IMR-90 (cell line): Measurements from ENCODE around the gene MAGI2. TPM values are rescaled to one million over a fixed set of nuclear protein-coding genes. Genes with fewer than 3 reads are reported as not detected.

Experiments used
- ATAC-seq: fragments of 200-7000 bp; cut with Tn5 transposase; 2 replicates; pipeline ENCODE4 v1.9.1; 2020; ENCODE audit warnings: low read depth, mild to moderate bottlenecking, moderate library complexity
- BruUV-seq: library from RNA; stranded (reverse); fragments of 400-500 nt; replicated peaks from 2 replicates; lab custom pipeline; 2021; lab: Mats Ljungman, UMichigan
- CTCF ChIA-PET: fragments of 300-600 bp; formaldehyde crosslinking; extraction: SDS; loops from one replicate; lab custom pipeline; 2021; ENCODE audit warnings: antibody characterized with exemption; lab: Yijun Ruan, JAX
- POLR2A ChIA-PET: fragments of 300-600 bp; sonication (Branson Sonifier 250); formaldehyde crosslinking; loops from one replicate; lab custom pipeline; 2022; ENCODE audit warnings: antibody characterized with exemption; ENCODE audit not compliant: unreplicated experiment; lab: Charles Lee
- DNase-seq: peaks from one replicate; pipeline ENCODE4 v3.0.0; 2013
- H2AFZ ChIP-seq: replicated peaks from 2 replicates; pipeline ENCODE3; 2013; ENCODE audit warnings: low read length, mild to moderate bottlenecking; ENCODE audit not compliant: poor library complexity
- H2AK5ac ChIP-seq: 2 replicates; pipeline ENCODE4 v1.6.1; 2013; ENCODE audit warnings: low read depth, low read length, inconsistent platforms
- H2AK9ac ChIP-seq: replicated peaks from 2 replicates; pipeline ENCODE3; 2013; ENCODE audit warnings: mild to moderate bottlenecking, low read depth, low read length, moderate library complexity; ENCODE audit not compliant: poor library complexity
- H2BK120ac ChIP-seq: 2 replicates; pipeline ENCODE4 v1.6.1; 2013; ENCODE audit warnings: low read depth, low read length, inconsistent platforms
- H2BK15ac ChIP-seq: 3 replicates; pipeline ENCODE4 v1.6.1; 2013; ENCODE audit warnings: low read depth, low read length, inconsistent platforms
- H2BK20ac ChIP-seq: 2 replicates; pipeline ENCODE4 v1.6.1; 2013; ENCODE audit warnings: low read depth, mild to moderate bottlenecking, inconsistent platforms, low read length, moderate library complexity
- H2BK5ac ChIP-seq: 2 replicates; pipeline ENCODE4 v1.6.1; 2013; ENCODE audit warnings: mild to moderate bottlenecking, low read depth, low read length, inconsistent platforms; ENCODE audit not compliant: poor library complexity, severe bottlenecking
- H3K14ac ChIP-seq: replicated peaks from 2 replicates; pipeline ENCODE4 v1.6.1; 2013; ENCODE audit warnings: low read depth, low read length, inconsistent platforms
- H3K18ac ChIP-seq: 2 replicates; pipeline ENCODE4 v1.6.1; 2013; ENCODE audit warnings: low read depth, low read length, control low read depth
- H3K23ac ChIP-seq: 2 replicates; pipeline ENCODE4 v1.6.1; 2013; ENCODE audit warnings: low read depth, low read length, inconsistent platforms
- H3K27ac ChIP-seq: 2 replicates; pipeline ENCODE4 v1.5.1; 2013; ENCODE audit warnings: mild to moderate bottlenecking, control low read depth, low read length; ENCODE audit not compliant: insufficient read depth
- H3K27me3 ChIP-seq: 2 replicates; pipeline ENCODE4 v1.6.1; 2013; ENCODE audit warnings: low read length; ENCODE audit not compliant: control insufficient read depth, insufficient read depth
- H3K36me3 ChIP-seq: 2 replicates; pipeline ENCODE4 v1.6.1; 2013; ENCODE audit warnings: low read length, mixed read lengths; ENCODE audit not compliant: control insufficient read depth, insufficient read depth
- H3K4ac ChIP-seq: 2 replicates; pipeline ENCODE4 v1.6.1; 2013; ENCODE audit warnings: low read depth, low read length, inconsistent platforms
- H3K4me1 ChIP-seq: 2 replicates; pipeline ENCODE4 v1.6.1; 2013; ENCODE audit warnings: low read length, mixed read lengths; ENCODE audit not compliant: control insufficient read depth, insufficient read depth
- H3K4me2 ChIP-seq: 2 replicates; pipeline ENCODE4 v1.6.1; 2013; ENCODE audit warnings: low read depth, mild to moderate bottlenecking, control low read depth, low read length, moderate library complexity
- H3K4me3 ChIP-seq: 2 replicates; pipeline ENCODE4 v1.5.1; 2013; ENCODE audit warnings: low read depth, mild to moderate bottlenecking, control low read depth, low read length, moderate library complexity; ENCODE audit not compliant: insufficient read depth
- H3K56ac ChIP-seq: 2 replicates; pipeline ENCODE4 v1.6.1; 2013; ENCODE audit warnings: low read length, inconsistent platforms; ENCODE audit not compliant: insufficient read depth; ENCODE audit errors: extremely low read depth
- H3K79me1 ChIP-seq, 2 experiments: 2 replicates each; pipeline ENCODE4 v1.6.1; 2013; ENCODE audit warnings: low read length in 2 of 2, inconsistent platforms in 1 of 2, low read depth in 1 of 2
- H3K9ac ChIP-seq: 2 replicates; pipeline ENCODE4 v1.6.1; 2013; ENCODE audit warnings: low read depth, low read length, control low read depth
- H3K9me1 ChIP-seq: 2 replicates; pipeline ENCODE4 v1.6.1; 2013; ENCODE audit warnings: low read length, inconsistent platforms; ENCODE audit not compliant: insufficient read depth
- H3K9me3 ChIP-seq: 2 replicates; pipeline ENCODE4 v1.6.1; 2013; ENCODE audit warnings: low read length; ENCODE audit not compliant: control insufficient read depth, insufficient read depth
- H4K20me1 ChIP-seq: 2 replicates; pipeline ENCODE4 v1.6.1; 2013; ENCODE audit warnings: low read length, inconsistent platforms; ENCODE audit not compliant: insufficient read depth
- H4K5ac ChIP-seq: 2 replicates; pipeline ENCODE4 v1.6.1; 2013; ENCODE audit warnings: mild to moderate bottlenecking, low read depth, low read length, control low read depth
- H4K8ac ChIP-seq, 2 experiments: 2 replicates each; pipeline ENCODE4 v1.6.1; 2013; ENCODE audit warnings: low read depth in 2 of 2, low read length in 2 of 2, control low read depth in 1 of 2, inconsistent platforms in 1 of 2
- H4K91ac ChIP-seq: 2 replicates; pipeline ENCODE4 v1.6.1; 2013; ENCODE audit warnings: low read depth, low read length, inconsistent platforms; ENCODE audit not compliant: insufficient read depth
- CEBPB ChIP-seq: IDR thresholded peaks from 2 replicates; pipeline ENCODE4 v1.6.1; 2012; ENCODE audit warnings: low read depth, low read length, improper control_type of control experiment
- CHD1 ChIP-seq: IDR thresholded peaks from 2 replicates; pipeline ENCODE4 v1.6.1; 2012; ENCODE audit warnings: low read depth, low read length, improper control_type of control experiment
- ELK1 ChIP-seq: fragments of 150-350 bp; IDR thresholded peaks from 2 replicates; pipeline ENCODE4 v1.6.1; 2016; ENCODE audit warnings: low read depth, mild to moderate bottlenecking, low read length, moderate library complexity, borderline replicate concordance
- FOS ChIP-seq: fragments of 150-350 bp; IDR thresholded peaks from 2 replicates; pipeline ENCODE4 v1.6.1; 2016; ENCODE audit warnings: low read depth, low read length
- MAFK ChIP-seq: IDR thresholded peaks from 2 replicates; pipeline ENCODE4 v1.6.1; 2012; ENCODE audit warnings: low read depth, low read length, improper control_type of control experiment
- MAZ ChIP-seq: IDR thresholded peaks from 2 replicates; pipeline ENCODE4 v1.6.1; 2012; ENCODE audit warnings: low read depth, mild to moderate bottlenecking, low read length, improper control_type of control experiment, moderate library complexity, borderline replicate concordance
- MXI1 ChIP-seq: IDR thresholded peaks from 2 replicates; pipeline ENCODE4 v1.6.1; 2012; ENCODE audit warnings: low read depth, mild to moderate bottlenecking, low read length, moderate library complexity, borderline replicate concordance
- NFE2L2 ChIP-seq: fragments of 150-350 bp; IDR thresholded peaks from 2 replicates; pipeline ENCODE4 v1.6.1; 2016; ENCODE audit warnings: low read depth, mild to moderate bottlenecking, low read length
- POLR2A ChIP-seq: IDR thresholded peaks from 2 replicates; pipeline ENCODE4 v1.6.1; 2012; ENCODE audit warnings: mild to moderate bottlenecking, low read depth, low read length
- RAD21 ChIP-seq: IDR thresholded peaks from 2 replicates; pipeline ENCODE4 v1.6.1; 2012; ENCODE audit warnings: low read length, improper control_type of control experiment
- RCOR1 ChIP-seq: IDR thresholded peaks from 2 replicates; pipeline ENCODE4 v1.6.1; 2012; ENCODE audit warnings: mild to moderate bottlenecking, low read length, improper control_type of control experiment; ENCODE audit not compliant: insufficient replicate concordance
- RFX5 ChIP-seq: IDR thresholded peaks from 2 replicates; pipeline ENCODE4 v1.8.0; 2012; ENCODE audit warnings: low read depth, mild to moderate bottlenecking, low read length, moderate library complexity
- SMC3 ChIP-seq: fragments of 150-350 bp; IDR thresholded peaks from 2 replicates; pipeline ENCODE4 v1.6.1; 2016; ENCODE audit warnings: low read depth, mild to moderate bottlenecking, antibody characterized with exemption, low read length, moderate library complexity
- USF2 ChIP-seq: fragments of 150-350 bp; IDR thresholded peaks from 2 replicates; pipeline ENCODE4 v1.6.1; 2017; ENCODE audit warnings: mild to moderate bottlenecking, antibody characterized with exemption, low read length, low read depth
- WGBS, 2 experiments: methylation state at CpG; one replicate each; pipeline versions ENCODE4 v1.1.5 to v1.1.7; 2013; ENCODE audit warnings: missing lambda C conversion rate in 2 of 2; ENCODE audit not compliant: insufficient read length in 1 of 2; ENCODE audit errors: extremely low coverage in 2 of 2; 5-methylcytosine and 5-hydroxymethylcytosine counted together
- dilution Hi-C: fragments of 300-500 bp; cut with HindIII; formaldehyde crosslinking; loops from one replicate; pipeline ENCODE4 v1.14.3; 2018; ENCODE audit warnings: low sequenced_read_pairs; ENCODE audit not compliant: unreplicated experiment
- in situ Hi-C: fragments of 300-500 bp; cut with MboI; formaldehyde crosslinking; loops from 3 replicates; pipeline ENCODE4 v1.14.3; 2019; ENCODE audit warnings: low sequenced_read_pairs, inconsistent platforms, mixed read lengths
- intact Hi-C: fragments of 100-400 bp; cut with micrococcal nuclease; formaldehyde crosslinking; loops from 2 replicates; pipeline ENCODE4 v1.10.0; 2022
- polyA plus RNA-seq, 3 experiments: library from polyadenylated mRNA; depleted of rRNA; stranded (reverse); fragments of >200 nt; gene quantifications; 2 replicates each; pipeline ENCODE4 v1.2.3, GENCODE V29; 2012; ENCODE audit warnings: low replicate concordance in 1 of 3
- total RNA-seq: library from RNA; depleted of rRNA; stranded (reverse); fragments of >200 nt; gene quantifications from 2 replicates; pipeline ENCODE4 v1.2.3, GENCODE V29; 2012
- TF ChIP-seq, protein P1 (sequence below): conservative IDR thresholded peaks from 2 replicates; pipeline ENCODE4 v1.5.1; 2012; ENCODE audit warnings: mild to moderate bottlenecking, low read depth, low read length, improper control_type of control experiment

MAGI2 gene
- total and polyA plus RNA-seq, 2 of the 4 experiments (the other 2 are of a cell fraction), result 2.5 to 17.9 TPM

DNA sequence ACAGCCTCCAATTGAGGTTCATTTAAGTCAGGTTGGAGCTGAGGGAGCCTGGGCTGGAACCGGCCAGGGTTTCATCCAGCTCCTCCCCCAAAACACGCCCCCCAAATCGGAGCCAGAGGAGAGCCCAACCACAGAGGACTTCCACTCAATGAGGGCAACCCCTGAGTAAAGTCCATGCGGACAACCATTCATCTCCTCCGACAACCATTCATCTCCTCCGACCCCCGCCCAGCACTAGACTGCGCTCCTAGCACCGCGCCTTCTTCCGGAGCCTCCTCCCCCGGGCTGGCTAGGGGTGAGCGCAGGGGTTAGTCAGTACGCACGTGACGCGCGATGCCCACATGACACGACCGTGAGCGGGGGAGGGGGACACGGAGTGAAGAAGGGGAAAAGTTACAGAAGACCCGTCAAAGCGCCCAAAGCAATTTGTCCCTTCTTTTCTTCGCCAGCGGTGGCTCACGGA, 1.4 kb downstream of the MAGI2 start:
- Histone ChIP-seq H2BK120ac (peak overlapping the region; percentile 93), H2BK15ac (peak overlapping the region; percentile 94; the same call in 2 of the 3 replicates), H3K9ac (peak overlapping the region; percentile 99), H2AFZ (peak overlapping the region; percentile 88), H2AK9ac (peak overlapping the region; percentile 96), H4K5ac (peak overlapping the region; percentile 98), H3K23ac (peak overlapping the region; percentile 98), H3K9me3 (no peaks in the 10 kb centered on the region), H2AK5ac (peak overlapping the region; percentile 92), H4K8ac (peak overlapping the region; percentile 71 to 96), H3K9me1 (peaks cover 8% of the 10 kb centered on the region), H3K79me1 (peaks cover 19 to 63% of the 10 kb centered on the region in 2 experiments), H3K18ac (peak overlapping the region; percentile 98), H3K27me3 (no peaks in the 10 kb centered on the region), H3K4ac (peak overlapping the region; percentile 99), H3K36me3 (peaks cover 4% of the 10 kb centered on the region; the same call in 1 of the 2 replicates), H4K20me1 (peaks cover 4% of the 10 kb centered on the region; the same call in 1 of the 2 replicates), H3K27ac (peak overlapping the region; percentile 96), H4K91ac (peak overlapping the region; percentile 93), H3K4me2 (peak overlapping the region; percentile 96), H3K4me3 (peak overlapping the region; percentile 54), H3K4me1 (peaks cover 8% of the 10 kb centered on the region), H3K56ac (peak overlapping the region; percentile 89), H3K14ac (peak overlapping the region; percentile 99), H2BK20ac (peak overlapping the region; percentile 57; the same call in 1 of the 2 replicates), H2BK5ac (peak overlapping the region; percentile 97)
- BruUV-seq, result no TSS peak
- intact Hi-C loops (loop anchor here (2.0 to 5.0 kb wide), 5 partner anchors 155 to 567 kb away; no protein-coding TSS in a partner anchor), dilution Hi-C loops (no loop called here), in situ Hi-C loops (loop anchor here (25.0 kb wide), 1 partner anchor 585 kb away; no protein-coding TSS in a partner anchor)
- peak; percentile 69 for ATAC-seq
- no CpG with 5 or more reads among the region's 27 CpGs for WGBS, 2 experiments
- CTCF ChIA-PET, result interaction anchor here (0.6 to 1.4 kb wide), 2 partner anchors 154 to 1513 kb away, joined by 4 to 5 read pairs; no protein-coding TSS in a partner anchor
- DNase-seq, result peak; percentile 82
- POLR2A ChIA-PET, result interaction anchor here (0.5 kb wide), 1 partner anchor 107 kb away, joined by 3 read pairs; no protein-coding TSS in a partner anchor
- peak; percentile 89 for TF ChIP-seq MAZ
- no peak for TF ChIP-seq ELK1
- no peak for TF ChIP-seq RAD21
- TF ChIP-seq USF2, result peak; percentile 99
- TF ChIP-seq RFX5, result no peak
- TF ChIP-seq NFE2L2, result peak; percentile 17; the same call in 1 of the 2 replicates
- no peak for TF ChIP-seq CEBPB
- TF ChIP-seq, protein P1, sequence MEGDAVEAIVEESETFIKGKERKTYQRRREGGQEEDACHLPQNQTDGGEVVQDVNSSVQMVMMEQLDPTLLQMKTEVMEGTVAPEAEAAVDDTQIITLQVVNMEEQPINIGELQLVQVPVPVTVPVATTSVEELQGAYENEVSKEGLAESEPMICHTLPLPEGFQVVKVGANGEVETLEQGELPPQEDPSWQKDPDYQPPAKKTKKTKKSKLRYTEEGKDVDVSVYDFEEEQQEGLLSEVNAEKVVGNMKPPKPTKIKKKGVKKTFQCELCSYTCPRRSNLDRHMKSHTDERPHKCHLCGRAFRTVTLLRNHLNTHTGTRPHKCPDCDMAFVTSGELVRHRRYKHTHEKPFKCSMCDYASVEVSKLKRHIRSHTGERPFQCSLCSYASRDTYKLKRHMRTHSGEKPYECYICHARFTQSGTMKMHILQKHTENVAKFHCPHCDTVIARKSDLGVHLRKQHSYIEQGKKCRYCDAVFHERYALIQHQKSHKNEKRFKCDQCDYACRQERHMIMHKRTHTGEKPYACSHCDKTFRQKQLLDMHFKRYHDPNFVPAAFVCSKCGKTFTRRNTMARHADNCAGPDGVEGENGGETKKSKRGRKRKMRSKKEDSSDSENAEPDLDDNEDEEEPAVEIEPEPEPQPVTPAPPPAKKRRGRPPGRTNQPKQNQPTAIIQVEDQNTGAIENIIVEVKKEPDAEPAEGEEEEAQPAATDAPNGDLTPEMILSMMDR, result no peak
- peak; percentile 74 for TF ChIP-seq FOS
- no peak for TF ChIP-seq RCOR1
- no peak for TF ChIP-seq MAFK
- TF ChIP-seq MXI1, result no peak
- peak; percentile 38; the same call in 1 of the 2 replicates for TF ChIP-seq CHD1
- peak; percentile 72 for TF ChIP-seq POLR2A
- no peak for TF ChIP-seq SMC3
